NCI-H526 (cell line): ENCODE data around the gene TTC21B.

ENCODE experiments used
- DNase-seq, 2 experiments: peaks; one replicate each; lab custom pipeline; 2025; lab: John Stamatoyannopoulos, UW

Gene TTC21B

GRCh38 chr2:165924946-165925345 lies 28.6 kb downstream of the TTC21B start:
- no peak for DNase-seq

DNA sequence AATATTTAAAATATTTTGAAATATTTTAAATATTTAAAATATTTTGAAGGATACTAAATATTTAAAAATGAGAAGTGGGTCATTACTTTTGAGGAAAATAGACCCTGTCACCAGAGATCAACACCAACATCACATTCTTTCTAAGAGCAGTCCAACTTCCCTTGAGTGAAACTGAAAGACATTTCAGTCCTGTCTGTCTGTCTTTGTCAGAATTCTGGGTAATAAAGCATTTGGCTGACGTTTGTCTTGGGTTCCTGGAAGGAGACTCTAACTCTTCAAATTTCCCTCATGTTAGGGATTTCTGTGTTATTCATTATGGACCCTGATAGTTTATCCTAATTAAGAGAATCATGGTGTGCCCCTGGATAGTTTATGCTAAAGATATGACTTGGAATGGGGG lies 32.8 kb downstream of the TTC21B start:
- DNase-seq: no peak

DNA sequence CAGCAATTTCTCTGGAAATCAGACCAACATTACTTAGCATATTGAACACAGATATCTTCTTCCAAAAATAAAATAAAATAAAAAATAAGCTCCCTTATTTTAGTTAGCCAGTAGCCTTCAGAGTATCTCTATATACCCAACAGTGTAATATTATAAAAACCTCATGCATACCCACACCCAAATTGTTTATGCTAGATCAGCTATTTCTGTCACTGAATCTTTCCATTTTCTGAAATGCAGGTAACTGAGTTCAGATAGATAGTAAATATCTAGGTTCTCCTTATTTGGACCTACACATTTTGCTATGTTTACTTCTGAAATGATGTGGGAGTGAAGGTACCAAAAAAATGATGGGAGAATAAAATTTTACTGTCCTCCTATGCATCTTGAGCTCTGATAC lies 39.9 kb downstream of the TTC21B start:
- DNase-seq: no peak

DNA sequence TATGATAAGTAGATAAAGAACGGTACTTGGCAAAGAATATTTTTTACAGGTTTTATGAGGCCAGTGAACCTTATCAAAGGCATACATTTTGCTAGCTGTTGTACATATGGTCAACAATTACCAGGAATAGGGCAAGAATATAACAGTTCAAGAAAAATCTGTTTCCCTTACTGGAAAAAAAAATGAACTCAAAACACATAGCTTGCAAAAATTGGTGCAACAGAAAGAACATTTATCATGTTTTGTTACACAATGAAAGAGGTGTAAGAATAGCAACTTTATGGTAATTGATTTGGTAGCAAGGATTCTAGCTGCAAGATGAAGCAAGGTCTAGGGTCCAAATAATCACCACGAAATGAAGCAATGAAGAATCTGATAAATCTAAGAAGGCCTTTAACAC lies 41.6 kb downstream of the TTC21B start:
- no peak for DNase-seq

GRCh38 chr2:165911231-165911630 lies 42.3 kb downstream of the TTC21B start:
- DNase-seq: no peak

GRCh38 chr2:165909466-165909865 lies 44.1 kb downstream of the TTC21B start:
- no peak for DNase-seq

DNA sequence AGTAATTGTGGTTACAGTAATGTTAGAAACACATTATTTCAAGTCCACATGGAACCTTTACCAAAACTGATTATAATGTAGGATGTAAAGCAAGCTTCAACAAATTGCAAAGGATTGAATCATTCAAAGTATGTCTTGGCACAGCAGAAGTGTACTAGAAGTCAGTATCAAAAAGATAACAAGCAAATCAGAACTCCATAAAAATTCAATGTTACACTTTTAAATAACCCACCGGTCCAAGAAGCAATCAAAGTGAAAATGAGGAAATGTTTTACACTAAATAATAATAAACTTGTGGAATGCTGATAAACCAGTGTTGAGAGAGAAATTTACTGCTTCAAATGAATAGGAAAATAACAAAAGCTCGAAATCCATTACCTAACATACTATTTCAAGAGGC lies 47.7 kb downstream of the TTC21B start:
- DNase-seq: no peak

- no peak for DNase-seq
Observed at GRCh38 chr2:165905269-165905668, 48.3 kb downstream of the TTC21B start.

GRCh38 chr2:165904432-165904831 lies 49.1 kb downstream of the TTC21B start:
- no peak for DNase-seq

DNA sequence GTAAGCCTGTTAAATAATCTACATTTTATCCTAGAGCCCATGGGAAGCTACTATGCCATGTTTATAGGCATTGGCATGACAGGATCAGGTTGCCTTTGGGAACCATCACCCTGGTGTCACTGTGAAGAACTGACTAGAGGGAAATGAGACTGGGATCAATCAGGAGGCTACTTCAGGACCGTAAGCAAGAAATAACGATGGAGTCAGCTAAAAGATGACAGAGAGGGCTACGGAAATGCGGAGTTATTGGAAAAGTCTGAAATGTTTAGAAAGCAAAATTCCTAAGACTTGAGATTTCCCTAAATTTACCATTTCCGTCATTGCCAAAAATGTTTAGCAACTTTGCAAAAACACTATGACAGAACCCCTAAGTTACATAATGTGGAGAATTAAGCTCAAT lies 50.2 kb downstream of the TTC21B start:
- no peak for DNase-seq

GRCh38 chr2:165902934-165903333 lies 50.6 kb downstream of the TTC21B start:
- no peak for DNase-seq

GRCh38 chr2:165901620-165902298 lies 51.8 kb downstream of the TTC21B start:
- DNase-seq: no peak

DNA sequence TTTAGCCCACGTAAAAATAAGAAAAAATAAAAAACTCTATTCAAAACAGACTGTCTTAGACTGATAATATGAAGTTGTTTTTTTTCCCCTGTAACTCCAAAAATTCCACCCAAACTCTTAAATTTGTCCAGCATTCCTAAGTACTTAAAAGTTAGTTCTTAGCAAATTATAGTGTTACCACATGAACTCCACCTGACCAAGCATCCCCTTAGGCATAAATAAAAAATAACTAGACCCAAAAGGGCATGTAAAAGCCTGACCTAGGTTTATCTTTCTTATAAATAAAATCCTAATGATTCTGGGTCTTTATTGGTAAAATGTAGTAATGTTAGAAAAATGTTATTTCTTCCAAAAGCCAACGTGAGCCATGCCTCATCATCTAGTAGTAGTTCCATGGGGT lies 54.3 kb downstream of the TTC21B start:
- no peak for DNase-seq

- DNase-seq: no peak
Observed at GRCh38 chr2:165898381-165898780, 55.2 kb downstream of the TTC21B start.

DNA sequence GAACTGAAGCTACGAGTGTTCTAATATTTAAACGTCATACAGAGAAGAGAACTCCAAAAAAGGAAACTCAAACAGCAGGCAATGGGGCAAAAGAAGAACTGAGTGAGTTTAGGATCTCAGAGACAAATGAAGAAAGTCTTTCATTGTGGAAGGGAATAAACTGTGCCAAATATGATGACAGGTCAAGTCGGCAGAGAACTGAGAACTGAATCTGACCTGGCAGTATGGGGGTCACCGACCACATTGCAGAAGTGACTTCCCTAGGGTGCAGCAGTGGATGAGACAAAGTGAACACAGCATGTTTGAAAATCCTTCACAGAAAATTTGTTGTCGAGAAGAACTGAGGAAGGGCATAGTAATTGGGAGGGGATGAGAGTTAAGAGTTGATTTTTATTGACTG lies 55.9 kb downstream of the TTC21B start:
- no peak for DNase-seq

DNA sequence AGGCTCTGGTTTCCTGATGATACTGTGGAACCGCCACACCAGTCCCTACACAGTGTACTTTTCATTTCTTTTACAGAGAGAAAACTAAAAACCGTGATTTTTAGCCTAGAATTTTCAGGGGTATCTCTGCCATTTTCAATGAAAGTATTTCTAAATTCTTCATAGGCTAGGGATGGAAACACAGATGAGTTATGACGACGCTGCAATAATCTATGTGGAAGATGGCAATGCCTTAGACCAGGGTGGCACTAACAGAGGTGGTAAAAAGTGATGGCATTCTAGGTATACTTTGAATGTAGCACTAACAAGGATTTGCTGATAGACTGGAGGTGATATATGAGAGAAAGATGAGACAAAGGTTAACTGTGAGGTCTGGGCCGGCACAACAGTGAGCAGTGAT lies 56.5 kb downstream of the TTC21B start:
- no peak for DNase-seq

DNA sequence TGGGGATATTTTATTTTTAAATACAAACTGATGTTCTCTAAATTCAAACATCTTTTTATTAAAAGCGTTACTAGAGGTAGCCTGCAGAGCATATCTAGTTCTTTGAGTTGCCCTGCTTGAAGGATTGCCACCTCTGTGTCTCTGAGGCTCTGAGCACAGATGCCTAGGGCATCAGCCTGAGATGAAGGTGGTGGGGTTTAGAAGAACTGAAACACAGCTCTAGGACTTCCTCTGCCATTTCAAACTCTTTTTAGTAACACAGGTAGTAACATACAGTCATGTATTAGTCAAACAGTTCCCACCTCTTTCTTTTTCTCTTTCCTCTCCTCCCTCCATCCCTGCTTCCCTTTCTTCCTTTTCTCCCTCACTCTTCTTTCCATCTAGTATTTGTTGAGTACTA lies 57.6 kb downstream of the TTC21B start:
- DNase-seq: no peak

- no peak for DNase-seq
Observed at GRCh38 chr2:165893556-165893955, 60.0 kb downstream of the TTC21B start.

GRCh38 chr2:165892526-165892925 lies 61.0 kb downstream of the TTC21B start:
- DNase-seq: no peak

DNA sequence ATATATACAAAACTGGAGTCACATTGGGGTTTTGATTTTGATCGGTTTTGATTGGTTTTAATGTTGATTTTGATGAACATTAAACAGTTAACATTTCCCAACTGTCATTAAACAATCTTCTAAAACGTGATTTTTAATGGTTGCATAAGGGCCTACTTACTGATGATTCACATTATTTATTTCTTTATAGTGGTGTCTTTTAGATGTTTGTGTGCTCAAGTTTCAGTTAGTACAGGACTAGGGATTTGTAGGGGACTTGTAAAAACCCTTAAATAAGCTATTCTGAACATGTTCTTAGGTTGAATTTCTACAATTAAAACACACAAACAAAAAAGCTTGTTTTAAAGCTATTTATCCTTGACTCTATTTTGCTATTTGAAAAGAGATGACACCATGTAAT lies 61.6 kb downstream of the TTC21B start:
- DNase-seq: no peak

DNA sequence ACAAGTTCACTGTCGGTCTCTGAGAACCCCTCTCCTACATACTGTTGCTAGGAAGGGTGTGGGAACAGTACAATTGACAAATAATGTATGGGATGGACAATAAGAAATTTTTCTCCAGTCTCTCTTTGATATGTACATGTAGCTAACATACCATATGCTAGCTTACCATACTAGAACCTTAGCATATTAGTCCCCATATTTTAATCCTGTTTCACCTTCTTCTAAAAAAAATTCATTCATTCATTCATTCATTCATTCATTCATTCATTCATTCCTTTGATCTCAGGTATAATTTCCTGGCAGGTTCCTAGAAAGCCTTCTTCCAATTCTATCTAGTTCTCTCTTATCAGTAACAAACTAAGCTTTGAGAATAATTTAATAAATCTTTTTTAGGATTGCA lies 62.2 kb downstream of the TTC21B start:
- no peak for DNase-seq

DNA sequence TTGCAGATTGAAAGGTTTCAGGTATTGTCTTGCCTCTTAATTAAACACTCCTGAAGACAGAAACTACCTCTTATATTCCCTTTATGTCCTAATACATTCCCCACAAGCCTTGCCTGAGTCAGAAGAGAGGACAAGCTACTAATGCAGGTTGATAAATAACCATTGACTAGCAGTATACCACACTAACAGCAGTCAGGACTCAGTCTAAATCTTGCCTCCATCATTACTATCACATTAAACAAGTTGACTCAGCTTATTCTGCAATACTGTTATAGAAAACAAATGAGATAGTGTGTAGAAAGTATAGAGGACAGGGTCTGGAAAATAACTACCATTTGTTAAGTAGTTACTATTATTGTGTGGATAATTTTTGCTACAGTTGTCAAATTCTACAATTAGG lies 63.8 kb downstream of the TTC21B start:
- no peak for DNase-seq

DNA sequence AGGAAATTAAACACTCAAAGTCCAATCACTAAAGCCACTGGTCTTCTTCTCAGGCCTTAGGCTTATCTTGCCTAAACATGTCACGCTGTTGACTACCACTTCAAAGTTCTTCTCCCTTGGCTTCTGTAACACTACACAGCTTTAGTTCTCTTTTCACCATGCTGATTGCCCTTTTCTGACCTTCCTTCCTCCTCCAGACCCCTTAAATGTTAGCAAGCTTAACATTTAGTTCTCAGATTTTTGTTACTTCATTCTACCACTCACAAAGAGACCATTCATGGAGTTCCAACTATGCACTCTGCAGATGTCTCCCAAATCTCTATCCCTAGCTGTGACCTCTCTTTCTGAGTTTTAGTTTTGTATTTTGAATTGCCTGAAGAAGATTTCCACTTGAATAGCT lies 64.4 kb downstream of the TTC21B start:
- no peak for DNase-seq

DNA sequence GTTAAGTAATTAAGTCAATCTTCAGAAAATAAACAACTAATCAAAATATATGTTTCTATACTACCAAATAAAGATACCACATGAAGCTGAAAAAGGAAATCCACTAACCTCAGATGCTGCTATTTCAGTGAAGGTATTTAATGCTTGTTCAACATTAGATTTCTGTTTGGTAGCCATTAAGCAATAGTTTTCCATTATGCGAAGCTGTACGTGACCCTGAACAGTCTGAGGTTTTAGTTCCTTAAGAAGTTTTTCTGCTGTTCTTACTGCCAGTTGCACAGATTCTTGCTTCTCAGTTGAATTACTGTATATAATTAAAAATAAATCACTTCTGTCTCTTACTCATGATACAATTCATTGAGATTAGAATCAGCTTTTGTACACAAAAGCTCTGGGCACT lies 65.4 kb downstream of the TTC21B start:
- DNase-seq: no peak
